GM21576 (cell line): ENCODE results near the gene RPS6KA2.

ENCODE experiments used
- ATAC-seq: cut with Tn5 transposase; IDR thresholded peaks from one replicate; pipeline ENCODE4 v1.9.1; 2021; ENCODE audit warnings: mild to moderate bottlenecking, moderate library complexity; ENCODE audit not compliant: unreplicated experiment

The RPS6KA2 gene

DNA sequence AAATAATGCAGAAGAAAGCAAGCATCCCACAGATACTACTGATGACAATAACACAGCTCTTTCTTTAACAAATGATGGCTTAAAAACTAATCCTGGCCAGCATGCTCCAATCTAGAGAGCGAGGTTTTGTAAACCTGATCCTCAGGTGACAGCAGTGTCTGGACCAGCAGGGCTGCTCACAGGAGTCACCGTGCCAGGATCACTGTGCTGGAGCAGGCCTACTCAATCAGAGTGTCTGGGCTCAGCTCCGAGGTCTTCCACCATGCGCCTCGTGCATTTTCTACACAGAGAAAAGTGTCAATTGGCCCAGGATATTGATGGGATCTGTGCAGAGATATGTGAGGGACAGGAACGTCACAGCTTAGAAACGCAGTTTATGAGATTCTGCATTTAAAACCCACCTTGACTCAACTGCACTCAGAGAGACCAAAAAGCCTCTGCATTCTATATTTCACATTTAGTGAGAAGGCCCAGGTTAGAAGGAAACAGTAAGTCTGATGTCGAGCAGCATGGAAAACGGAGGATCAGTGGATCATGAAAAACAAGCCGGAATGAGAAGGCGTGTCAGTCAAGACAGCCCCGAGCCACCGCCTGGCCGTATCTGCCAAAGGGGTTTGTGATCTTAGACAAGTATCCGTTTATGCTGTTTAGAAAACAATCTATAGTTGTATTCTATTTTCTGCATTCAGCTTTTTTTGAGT lies 48.4 kb downstream of the RPS6KA2 start:
- ATAC-seq = no peak

DNA sequence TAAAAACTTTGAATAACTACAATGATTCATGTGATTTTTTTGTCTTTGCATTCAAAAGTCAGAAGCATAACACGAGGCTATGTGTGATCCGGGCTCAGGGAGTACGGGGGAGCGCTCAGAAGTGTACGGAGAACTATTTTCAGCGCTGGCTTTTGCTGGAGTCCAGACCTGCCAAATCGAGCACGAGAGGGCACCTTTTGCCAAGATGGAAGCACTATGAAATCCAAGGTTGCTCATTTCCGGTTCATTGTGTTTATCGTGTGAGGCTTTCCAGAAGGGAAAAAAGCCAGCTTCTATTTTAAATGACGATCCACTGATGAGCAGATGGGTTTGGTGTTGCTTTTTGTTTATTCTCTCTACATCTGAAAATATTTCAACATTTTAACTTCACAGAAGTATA lies 51.8 kb downstream of the RPS6KA2 start:
- no peak for ATAC-seq

DNA sequence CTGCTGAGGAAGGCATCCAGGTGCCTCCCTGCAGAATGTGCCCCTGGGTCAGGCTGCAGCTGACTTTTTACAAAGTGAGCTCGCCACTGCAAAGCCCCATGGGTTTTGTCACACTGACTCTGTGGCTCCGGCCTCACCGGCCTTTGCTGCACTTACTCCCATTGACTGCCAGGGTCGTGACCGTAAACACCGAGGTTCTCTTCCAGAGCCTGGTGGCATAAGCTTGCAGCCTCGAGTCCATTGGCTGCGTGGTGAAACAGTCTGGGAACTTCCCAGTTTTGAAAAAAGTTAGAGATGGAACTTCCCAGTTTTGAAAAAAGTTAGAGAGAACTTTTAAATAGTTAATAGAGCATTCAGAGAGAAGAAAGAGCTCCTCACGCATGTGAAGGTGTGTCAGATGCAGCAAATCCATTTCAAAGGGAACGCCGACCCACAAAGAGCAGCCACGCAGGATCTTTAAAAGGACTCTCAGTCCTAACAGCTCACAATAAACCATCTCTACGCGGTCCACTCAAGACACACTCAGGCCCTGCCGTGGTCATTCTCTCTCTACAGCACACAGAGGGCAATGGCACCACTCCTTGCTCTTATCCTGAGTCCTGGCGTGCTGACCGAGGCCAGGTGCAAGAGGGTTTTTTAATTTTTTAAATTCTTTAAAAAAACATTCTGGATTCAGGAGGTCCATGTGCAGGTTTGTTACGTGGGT lies 53.4 kb downstream of the RPS6KA2 start:
- no peak for ATAC-seq

DNA sequence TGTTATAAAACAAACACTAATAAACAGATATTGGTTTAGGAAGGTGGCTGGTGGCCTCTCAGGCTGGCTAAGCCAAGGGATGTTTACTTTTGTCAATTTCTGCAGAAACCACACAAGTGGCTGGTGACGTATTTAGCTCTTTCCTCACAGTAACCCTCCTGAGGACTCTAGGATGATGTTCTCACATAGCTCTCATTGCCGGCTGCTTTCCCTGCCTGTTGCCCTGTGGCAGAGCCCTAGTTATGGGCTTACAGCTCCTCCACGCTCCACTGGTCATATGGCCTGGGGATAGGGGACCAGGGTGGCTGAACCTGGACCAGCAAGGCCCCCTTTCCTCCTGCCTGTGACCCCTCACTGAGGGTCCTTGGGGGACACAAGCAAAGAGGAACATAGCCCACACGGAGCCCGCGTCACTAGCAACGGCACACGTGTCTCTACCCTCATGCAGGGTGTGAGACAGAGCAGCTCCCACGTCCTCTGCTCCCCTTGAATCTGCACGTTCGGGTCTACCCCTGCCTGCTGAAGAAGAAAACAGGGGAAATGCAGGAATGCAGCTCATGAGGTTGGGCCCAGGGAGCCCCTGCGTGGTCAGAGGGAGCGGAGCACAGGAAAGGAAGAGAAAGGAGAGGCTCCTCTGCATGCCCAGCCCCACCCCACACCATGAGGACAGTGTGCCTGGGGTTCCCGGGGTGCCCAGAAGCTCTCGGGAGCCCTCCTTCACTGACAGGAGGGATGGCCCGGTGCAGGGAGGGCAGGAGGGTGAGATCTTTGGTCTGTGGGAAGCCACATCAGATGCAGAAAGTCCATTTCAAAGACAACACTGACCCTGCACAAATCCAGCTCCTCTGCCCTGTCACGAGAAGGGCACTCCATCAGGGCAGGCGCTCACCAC lies 54.4 kb downstream of the RPS6KA2 start:
- ATAC-seq = no peak

DNA sequence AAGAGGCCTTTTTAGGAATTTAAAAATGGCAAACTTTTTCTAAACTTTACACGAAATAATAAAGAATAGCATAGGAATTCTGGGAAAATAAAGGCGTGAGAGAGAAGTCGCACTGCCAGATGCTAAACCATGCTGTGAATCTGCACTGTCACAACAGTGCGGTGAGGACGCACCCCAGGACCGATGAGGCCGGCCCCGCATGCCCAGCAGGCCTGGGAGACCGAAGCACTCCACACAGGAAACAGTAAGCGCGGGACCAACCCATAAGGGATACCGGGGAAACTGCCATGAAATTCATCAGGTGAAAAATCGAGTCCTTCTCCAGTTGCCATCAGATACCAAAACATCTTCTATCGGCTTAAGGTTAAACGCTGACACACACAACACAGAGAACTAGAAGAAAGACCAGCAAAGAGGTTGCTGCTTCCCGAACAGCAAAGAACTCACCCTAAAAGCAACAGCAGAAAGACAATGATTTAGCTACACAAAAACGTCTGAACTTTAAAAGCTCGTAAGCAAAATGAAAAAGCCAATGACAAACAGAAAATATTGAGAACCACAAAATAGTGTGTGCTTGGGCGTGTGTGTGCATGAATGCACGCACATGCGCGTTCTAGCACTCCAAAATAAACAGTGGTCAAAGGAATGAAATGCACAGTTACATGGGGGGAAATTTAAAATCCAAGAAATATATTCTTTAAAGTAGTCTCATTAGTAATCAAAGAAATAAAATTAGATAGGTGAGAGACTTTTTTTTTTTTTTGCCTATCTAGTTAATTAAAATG lies 55.9 kb downstream of the RPS6KA2 start:
- ATAC-seq = no peak

DNA sequence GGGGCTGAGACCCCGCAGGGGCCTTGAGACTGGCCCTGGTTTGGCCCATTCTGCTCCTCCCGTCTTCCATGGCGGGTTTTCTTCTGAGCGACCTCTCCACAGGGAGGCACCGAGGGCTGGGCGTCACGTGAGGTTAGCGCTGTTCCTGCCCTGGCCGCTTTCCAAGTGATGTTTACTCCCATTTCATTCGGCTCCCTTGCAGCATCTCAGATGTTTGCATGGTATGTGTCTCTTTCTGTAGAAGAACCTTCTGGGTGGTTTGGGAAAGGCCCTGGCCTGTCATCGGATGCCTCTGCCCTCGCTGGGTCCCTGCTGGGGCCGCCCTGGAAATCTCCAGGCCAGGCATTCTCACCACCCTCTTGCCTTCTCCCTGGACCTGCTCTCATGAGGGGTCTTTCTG lies 57.8 kb downstream of the RPS6KA2 start:
- ATAC-seq = no peak

DNA sequence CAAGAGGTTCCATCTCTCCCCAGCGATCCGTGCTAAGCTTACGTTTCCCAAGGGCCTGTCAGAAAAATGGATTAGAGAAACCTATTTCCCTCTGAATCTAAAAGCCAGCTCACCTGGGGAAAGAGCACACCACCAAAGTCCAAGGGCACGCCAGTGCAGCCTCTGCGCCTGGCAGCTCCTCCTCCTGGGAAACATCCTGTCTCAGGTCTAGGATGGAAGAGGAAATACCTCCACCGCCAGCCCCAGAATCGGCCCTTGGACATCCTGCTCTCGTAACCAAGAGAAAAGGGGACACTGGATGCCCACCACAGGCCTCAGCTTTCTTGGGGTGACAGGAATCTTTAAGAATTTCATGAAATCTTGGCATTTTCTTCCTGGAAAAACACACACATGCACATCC lies 59.2 kb downstream of the RPS6KA2 start:
- no peak for ATAC-seq

DNA sequence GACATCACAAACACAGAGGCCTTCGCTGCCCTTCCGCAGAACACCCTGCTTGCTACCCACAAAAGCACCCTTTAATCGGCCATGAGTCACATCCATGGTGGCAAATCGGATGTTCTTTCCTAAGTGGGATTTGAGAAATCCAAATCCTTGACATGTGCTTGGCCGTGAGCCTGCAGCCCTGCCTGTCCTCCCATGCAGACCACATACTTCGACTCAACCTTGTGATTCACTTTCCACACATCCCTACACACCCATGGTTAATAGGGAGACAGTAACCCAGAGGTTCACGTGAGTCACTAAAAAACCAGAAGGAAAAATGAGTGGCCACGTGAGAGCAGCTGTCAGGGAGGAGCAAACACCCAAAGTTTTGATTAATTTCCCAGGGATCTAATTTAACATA lies 59.9 kb downstream of the RPS6KA2 start:
- no peak for ATAC-seq

DNA sequence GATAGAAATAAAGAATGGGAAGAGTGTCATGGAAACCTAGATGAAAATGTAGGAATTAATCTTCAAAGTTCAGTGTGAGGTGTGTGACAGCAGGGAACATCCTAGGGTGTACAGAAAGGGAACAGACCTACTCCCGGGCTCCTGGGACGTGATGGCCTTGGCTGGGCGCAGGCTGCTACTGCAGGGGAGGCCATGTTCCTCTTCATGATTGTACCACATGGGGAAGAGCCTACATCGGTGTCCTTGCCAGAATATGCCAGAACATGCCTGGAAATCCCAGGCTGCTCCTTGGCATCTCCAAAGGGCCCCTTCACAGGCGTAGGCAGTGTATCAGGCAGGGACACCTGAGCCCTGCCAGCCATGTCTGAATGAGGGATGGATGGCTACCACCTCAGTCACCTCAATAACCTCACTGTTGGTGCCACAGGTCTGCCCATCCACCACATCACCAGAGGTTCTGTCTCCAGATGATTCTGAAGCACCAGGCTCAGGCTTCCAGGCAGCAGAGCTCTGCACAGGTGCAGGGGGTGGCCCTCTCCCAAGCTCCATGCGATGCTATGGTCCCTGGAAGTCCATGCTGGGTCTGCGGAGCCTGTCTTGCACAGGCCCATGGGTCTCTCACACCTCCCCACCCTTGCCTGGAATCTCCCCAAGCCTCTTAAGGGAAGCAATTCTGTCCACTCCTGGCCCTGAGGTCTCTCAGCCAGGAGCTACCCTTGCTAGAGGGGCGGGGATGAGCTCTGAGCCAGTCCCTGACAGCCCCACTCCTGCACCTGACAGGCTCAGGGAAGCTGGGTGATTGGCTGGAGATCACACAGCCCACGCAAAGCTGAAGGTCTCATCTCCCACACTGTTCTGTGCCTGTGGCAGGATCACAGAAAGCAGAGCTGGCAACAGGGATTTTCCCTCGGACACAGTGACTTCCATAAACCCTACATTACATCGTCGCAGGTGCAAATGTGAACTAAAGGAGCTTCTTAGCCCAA lies 60.7 kb downstream of the RPS6KA2 start:
- no peak for ATAC-seq

DNA sequence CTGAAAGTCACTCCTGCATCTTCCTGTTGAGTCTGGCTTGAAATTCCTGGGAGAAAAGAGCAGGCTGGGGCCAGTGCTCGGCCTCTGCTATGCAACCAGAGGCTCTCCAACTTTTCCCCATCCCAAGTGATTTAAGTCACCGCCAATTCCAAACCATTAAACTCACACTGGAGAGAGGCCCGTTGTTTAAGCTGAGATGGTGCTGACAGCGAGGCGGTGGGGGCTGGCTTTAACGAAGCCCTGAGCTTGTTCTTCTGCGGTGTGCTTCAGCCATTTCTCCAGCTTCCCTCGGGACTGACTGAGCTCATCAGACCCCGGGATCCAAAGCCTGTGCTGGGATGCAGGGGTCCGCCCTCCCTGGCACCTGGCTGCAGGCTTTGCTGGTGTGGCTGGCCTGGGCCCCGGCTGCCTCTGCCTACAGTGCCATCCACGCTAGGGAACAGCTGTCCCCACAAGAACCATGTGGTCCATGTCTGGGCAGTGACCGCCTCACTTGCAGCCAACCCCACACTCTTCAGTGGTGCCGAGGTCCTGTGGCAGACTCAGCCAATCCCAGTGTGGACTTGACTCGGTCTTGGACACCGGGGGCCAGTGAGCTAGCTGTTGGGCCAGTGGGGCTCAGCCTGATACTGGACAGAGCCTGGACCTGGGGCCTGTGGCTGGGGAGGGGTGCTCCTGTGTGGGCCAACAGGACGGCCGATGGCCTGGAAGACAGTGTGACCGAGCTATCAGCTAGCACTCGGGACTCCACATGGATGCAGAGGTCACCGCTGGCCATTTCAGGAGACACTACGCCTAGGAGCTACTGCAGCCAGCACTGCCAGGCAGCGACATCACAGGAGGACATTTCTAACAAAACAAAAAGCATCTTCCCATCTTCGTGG lies 61.7 kb downstream of the RPS6KA2 start:
- no peak for ATAC-seq

DNA sequence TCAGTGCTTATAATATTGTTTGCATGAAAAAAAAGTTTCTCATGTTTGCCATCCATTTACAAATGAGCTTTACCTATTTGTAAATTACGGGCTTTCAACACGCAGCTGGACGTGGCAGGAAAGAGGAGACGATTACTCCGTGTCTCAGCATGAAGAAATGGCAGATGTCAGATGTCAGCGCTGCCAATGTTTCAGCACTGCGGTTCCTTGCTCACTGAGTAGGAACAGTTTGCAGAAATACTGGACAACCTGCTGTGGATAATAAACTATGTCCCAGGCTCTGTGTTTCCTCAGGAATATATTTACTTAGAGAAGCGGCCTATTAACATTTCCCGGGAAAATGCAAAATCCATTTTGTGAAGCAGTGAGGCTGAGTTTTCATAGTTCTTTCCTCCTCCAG lies 63.2 kb downstream of the RPS6KA2 start:
- no peak for ATAC-seq

DNA sequence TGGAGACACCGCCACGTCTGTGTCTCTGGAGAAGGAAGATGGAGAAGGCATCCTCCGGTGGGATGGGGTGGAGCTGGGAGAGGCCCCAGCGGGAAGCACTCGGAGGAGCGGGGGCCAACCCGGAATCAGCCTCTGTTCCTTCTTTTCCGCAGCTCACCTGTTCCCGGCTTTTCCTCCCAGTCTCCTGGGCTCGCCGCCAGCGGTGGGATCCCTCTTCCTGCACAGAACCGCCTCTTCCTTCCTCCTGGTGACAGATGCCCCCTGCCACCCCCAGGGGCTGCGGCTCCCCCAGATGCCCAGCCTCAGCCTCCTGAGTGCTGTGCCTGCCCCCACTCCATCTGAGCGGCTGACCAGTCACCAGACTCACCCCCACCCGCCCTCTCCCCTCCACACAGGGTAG lies 63.9 kb downstream of the RPS6KA2 start:
- ATAC-seq = no peak

DNA sequence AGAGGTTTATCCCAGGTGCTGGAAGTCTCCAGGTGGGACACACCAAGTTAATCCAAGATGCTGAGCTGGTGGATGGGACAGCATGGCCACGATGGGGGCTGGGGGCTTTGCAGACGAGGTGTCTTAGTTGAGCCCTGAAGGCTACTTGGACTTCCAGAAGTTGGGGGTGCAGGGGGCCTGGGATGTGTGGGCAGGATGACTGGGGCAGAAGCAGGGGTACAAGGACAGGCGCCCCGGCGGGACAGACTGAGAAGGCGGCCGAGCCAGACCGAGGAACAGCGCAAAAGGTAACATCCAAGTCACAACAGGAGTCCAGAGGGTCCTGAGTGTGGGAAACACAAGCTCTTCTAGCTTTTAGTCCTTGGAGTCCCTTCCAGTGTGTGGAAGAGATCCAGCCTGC lies 64.3 kb downstream of the RPS6KA2 start:
- no peak for ATAC-seq

DNA sequence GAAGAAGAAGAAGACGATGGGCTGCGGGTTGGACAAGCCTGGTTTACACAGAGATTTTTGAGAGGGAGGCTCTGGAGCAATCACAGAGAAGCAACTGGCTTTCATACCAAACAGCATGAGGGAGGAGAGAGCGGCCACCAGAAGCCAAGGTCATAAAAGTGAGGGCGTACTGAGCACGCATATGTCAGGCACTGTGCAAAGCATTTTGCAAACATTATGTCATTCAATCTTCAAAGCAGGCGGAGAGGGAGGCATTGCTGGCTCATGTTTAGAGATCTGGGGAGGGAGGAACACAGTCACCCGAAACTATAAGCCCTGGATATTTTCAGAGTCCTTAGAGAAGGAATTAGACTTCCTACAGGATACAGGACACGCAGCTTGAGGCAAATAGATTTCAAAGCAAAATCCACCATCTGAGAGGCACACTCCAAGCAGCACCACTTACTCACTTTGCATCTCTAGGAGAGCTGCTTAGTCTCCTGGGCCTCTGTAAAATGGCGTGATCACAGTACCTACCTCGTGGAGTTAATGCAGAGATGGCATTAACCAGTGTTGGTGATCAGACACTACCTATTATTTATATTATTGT lies 65.2 kb downstream of the RPS6KA2 start:
- ATAC-seq = no peak

DNA sequence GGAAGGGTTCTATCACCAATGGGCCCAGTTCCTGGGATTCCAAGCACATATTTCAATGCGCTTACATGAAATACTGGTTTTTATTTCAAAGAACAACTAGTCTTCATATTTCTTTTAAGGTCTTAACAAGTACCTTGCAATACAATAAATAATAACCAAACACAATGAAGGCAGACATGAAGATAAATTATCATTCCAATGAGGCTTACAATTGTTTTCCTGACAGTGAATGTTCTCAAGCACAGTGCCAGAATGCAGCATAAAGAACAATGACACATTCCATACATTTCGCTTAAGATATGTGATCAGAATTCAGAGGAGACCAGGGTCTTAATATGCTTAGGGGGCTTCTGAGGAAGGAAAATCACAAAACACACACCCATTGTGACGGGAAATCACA lies 66.8 kb downstream of the RPS6KA2 start:
- no peak for ATAC-seq

DNA sequence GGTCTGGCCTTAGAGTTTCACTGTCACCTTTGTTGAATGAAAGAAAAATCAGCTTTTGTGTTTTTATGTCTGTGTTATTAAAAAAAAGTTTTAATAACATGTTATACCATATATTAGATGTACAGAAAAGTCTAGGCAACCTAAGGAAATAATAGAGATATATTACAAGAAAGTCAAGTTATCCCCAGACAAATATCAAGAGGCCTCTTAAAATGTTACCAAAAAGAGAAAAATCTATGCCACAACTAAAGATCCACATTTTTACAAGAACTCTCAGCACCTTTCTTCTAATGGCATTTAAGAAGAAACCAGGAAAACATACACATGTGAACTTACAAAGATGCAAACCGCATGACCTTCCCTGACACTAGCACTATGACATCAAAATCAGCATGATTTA lies 67.4 kb downstream of the RPS6KA2 start:
- ATAC-seq = no peak

DNA sequence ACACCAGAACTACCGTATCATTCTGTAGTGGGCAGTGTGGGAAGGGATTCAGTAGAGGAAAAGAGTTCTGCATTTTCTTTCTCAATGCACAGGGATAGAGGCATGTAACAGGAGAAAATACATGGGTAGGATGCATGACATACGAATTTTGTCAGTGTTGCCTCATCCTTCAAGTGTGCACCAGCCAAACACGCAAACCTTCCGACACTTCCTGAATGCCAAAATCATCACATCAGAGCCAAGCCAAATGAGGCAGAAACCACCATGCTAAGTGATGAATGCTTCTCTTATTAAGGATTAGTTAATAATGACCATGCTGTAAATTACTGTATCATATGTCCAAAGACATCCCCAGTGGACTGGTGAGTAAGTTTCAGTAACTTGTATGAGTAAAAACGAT lies 67.8 kb downstream of the RPS6KA2 start:
- no peak for ATAC-seq
